Vagina (tissue), 2 donors: ENCODE data around the gene MROH9. TPM values are rescaled to one million over a fixed set of nuclear protein-coding genes. Genes with fewer than 3 reads are reported as not detected.

Source experiments
- DNase-seq, 2 donors: peaks; one replicate each; pipeline ENCODE4 v3.0.0-alpha.2; 2017; ENCODE audit errors: extremely low spot score in 2 of 2
- H3K27ac ChIP-seq: fragments of 200-600 bp; sonication (generic); one replicate; pipeline ENCODE4 v1.5.1; 2019
- H3K27me3 ChIP-seq: fragments of 200-600 bp; sonication (generic); one replicate; pipeline ENCODE4 v1.5.1; 2019
- H3K36me3 ChIP-seq, 2 donors: fragments of 200-600 bp; sonication (generic); one replicate each; pipeline ENCODE4 v1.5.1; 2017 to 2019
- H3K4me1 ChIP-seq: fragments of 200-600 bp; sonication (generic); one replicate; pipeline ENCODE4 v1.5.1; 2019
- H3K4me3 ChIP-seq, 2 donors: fragments of 200-600 bp; sonication (generic); 1 replicate in 1 of 2; 2 replicates in 1 of 2; pipeline ENCODE4 v1.5.1; 2016 to 2019
- H3K9me3 ChIP-seq: fragments of 200-600 bp; sonication (generic); one replicate; pipeline ENCODE4 v1.5.1; 2019
- CTCF ChIP-seq, 3 experiments: fragments of 450-650 bp in 2 of 3; fragments of 200-600 bp in 1 of 3; sonication (generic) in 1 of 3; IDR thresholded peaks; one replicate each; pipeline ENCODE4 v1.5.1; 2017 to 2019; ENCODE audit warnings: antibody characterized with exemption in 3 of 3, mild to moderate bottlenecking in 2 of 3, moderate library complexity in 2 of 3
- POLR2A ChIP-seq, 2 donors: fragments of 450-650 bp; IDR thresholded peaks; one replicate each; pipeline ENCODE4 v1.6.1; 2017; ENCODE audit warnings: antibody characterized with exemption in 2 of 2, mild to moderate bottlenecking in 2 of 2, moderate library complexity in 2 of 2
- POLR2AphosphoS5 ChIP-seq, 2 donors: sonication (generic); formaldehyde crosslinking; IDR thresholded peaks; one replicate each; pipeline ENCODE4 v1.9.0; 2017; ENCODE audit warnings: antibody characterized with exemption in 2 of 2, mild to moderate bottlenecking in 2 of 2, low read depth in 1 of 2; ENCODE audit not compliant: insufficient read depth in 1 of 2
- intact Hi-C: fragments of 100-400 bp; cut with DNase I; formaldehyde crosslinking; loops from one replicate; pipeline ENCODE4 v1.15.1; 2023
- total RNA-seq: library from RNA; depleted of rRNA; stranded (reverse); fragments of >200 nt; gene quantifications from one replicate; pipeline ENCODE4 v1.2.3, GENCODE V29; 2016

Gene MROH9
- total RNA-seq, 1 donor from 2014 or later: not detected

GRCh38 chr1:171081763-171082201, 146.4 kb downstream of the MROH9 start:
- no peak overlapping the region for H3K27ac ChIP-seq
- H3K4me1 ChIP-seq: peaks cover 14% of the 10 kb centered on the region
- no peaks in the 10 kb centered on the region for H3K36me3 ChIP-seq
- TF ChIP-seq POLR2AphosphoS5 (IDR thresholded peaks at IDR 0.05; ENCODE audit: insufficient read depth in 1 of 2, low read depth in 1 of 2) (no peak), CTCF (IDR thresholded peaks at IDR 0.05) (no peak), POLR2A (IDR thresholded peaks at IDR 0.05) (no peak)
- no peaks in the 10 kb centered on the region for H3K9me3 ChIP-seq
- intact Hi-C loops: no loop called here
- no peaks in the 10 kb centered on the region for H3K27me3 ChIP-seq
- DNase-seq: no peak
- no peak overlapping the region for H3K4me3 ChIP-seq

- Histone ChIP-seq H3K36me3 (no peaks in the 10 kb centered on the region), H3K27me3 (no peaks in the 10 kb centered on the region), H3K4me1 (peaks cover 14% of the 10 kb centered on the region), H3K27ac (no peak overlapping the region), H3K4me3 (no peak overlapping the region), H3K9me3 (no peaks in the 10 kb centered on the region)
- DNase-seq: no peak
- TF ChIP-seq POLR2AphosphoS5 (IDR thresholded peaks at IDR 0.05; ENCODE audit: insufficient read depth in 1 of 2, low read depth in 1 of 2): no peak
- TF ChIP-seq POLR2A (IDR thresholded peaks at IDR 0.05): no peak
- no peak for TF ChIP-seq CTCF (IDR thresholded peaks at IDR 0.05)
- intact Hi-C loops: no loop called here
Measured at GRCh38 chr1:171082606-171083005, 147.3 kb downstream of the MROH9 start.

- peaks cover 14% of the 10 kb centered on the region for H3K4me1 ChIP-seq
- H3K36me3 ChIP-seq: no peaks in the 10 kb centered on the region
- TF ChIP-seq CTCF (IDR thresholded peaks at IDR 0.05): no peak
- TF ChIP-seq POLR2AphosphoS5 (IDR thresholded peaks at IDR 0.05; ENCODE audit: insufficient read depth in 1 of 2, low read depth in 1 of 2): no peak
- TF ChIP-seq POLR2A (IDR thresholded peaks at IDR 0.05): no peak
- H3K27ac ChIP-seq: no peak overlapping the region
- no peak overlapping the region for H3K4me3 ChIP-seq
- intact Hi-C loops: no loop called here
- no peak for DNase-seq
- no peaks in the 10 kb centered on the region for H3K27me3 ChIP-seq
- no peaks in the 10 kb centered on the region for H3K9me3 ChIP-seq
Measured at GRCh38 chr1:171083222-171083621, 147.9 kb downstream of the MROH9 start.

- intact Hi-C loops: no loop called here
- Histone ChIP-seq H3K4me1 (peaks cover 14% of the 10 kb centered on the region), H3K27me3 (no peaks in the 10 kb centered on the region), H3K9me3 (no peaks in the 10 kb centered on the region), H3K4me3 (no peak overlapping the region), H3K27ac (no peak overlapping the region), H3K36me3 (no peaks in the 10 kb centered on the region)
- no peak for DNase-seq
- TF ChIP-seq POLR2AphosphoS5 (IDR thresholded peaks at IDR 0.05; ENCODE audit: insufficient read depth in 1 of 2, low read depth in 1 of 2) (no peak), CTCF (IDR thresholded peaks at IDR 0.05) (no peak), POLR2A (IDR thresholded peaks at IDR 0.05) (no peak)
Measured at GRCh38 chr1:171084091-171084490, 148.8 kb downstream of the MROH9 start.

- Histone ChIP-seq H3K27me3 (no peaks in the 10 kb centered on the region), H3K9me3 (no peaks in the 10 kb centered on the region), H3K27ac (no peak overlapping the region), H3K4me1 (peaks cover 14% of the 10 kb centered on the region), H3K36me3 (no peaks in the 10 kb centered on the region), H3K4me3 (no peak overlapping the region)
- no peak for DNase-seq
- TF ChIP-seq CTCF (IDR thresholded peaks at IDR 0.05) (no peak), POLR2AphosphoS5 (IDR thresholded peaks at IDR 0.05; ENCODE audit: insufficient read depth in 1 of 2, low read depth in 1 of 2) (no peak), POLR2A (IDR thresholded peaks at IDR 0.05) (no peak)
- intact Hi-C loops: no loop called here
Measured at GRCh38 chr1:171084870-171085269, 149.5 kb downstream of the MROH9 start.
